ENCODE results near the gene GSG1. TPM values are rescaled to one million over a fixed set of nuclear protein-coding genes. Genes with fewer than 3 reads are reported as not detected.

Gene GSG1
- total RNA-seq, 1 donor, result 0.36 TPM

GRCh38 chr12:13052421-13052820, 51.0 kb downstream of the GSG1 start:
- Histone ChIP-seq H3K9me3 (ENCODE audit: low read depth, low read length) (no peaks in the 10 kb centered on the region), H3K4me2 (ENCODE audit: insufficient read depth, low read length) (no peak overlapping the region), H3K36me3 (ENCODE audit: insufficient read depth, low read length) (no peaks in the 10 kb centered on the region), H3K27ac (ENCODE audit: low read depth, low read length) (no peak overlapping the region), H3K79me2 (ENCODE audit: insufficient read depth, low read length) (peaks cover 3% of the 10 kb centered on the region), H3K27me3 (ENCODE audit: insufficient read depth, low read length) (no peaks in the 10 kb centered on the region), H4K20me1 (ENCODE audit: insufficient read depth, low read length) (no peaks in the 10 kb centered on the region), H3K4me3 (ENCODE audit: insufficient read depth, low read length) (no peak overlapping the region), H2AFZ (ENCODE audit: low read length) (no peak overlapping the region), H3K4me1 (ENCODE audit: insufficient read depth, low read length) (peaks cover 9% of the 10 kb centered on the region)
- DNase-seq (ENCODE audit: insufficient read length, low spot score, missing footprints), result no peak
- TF ChIP-seq, protein P1, sequence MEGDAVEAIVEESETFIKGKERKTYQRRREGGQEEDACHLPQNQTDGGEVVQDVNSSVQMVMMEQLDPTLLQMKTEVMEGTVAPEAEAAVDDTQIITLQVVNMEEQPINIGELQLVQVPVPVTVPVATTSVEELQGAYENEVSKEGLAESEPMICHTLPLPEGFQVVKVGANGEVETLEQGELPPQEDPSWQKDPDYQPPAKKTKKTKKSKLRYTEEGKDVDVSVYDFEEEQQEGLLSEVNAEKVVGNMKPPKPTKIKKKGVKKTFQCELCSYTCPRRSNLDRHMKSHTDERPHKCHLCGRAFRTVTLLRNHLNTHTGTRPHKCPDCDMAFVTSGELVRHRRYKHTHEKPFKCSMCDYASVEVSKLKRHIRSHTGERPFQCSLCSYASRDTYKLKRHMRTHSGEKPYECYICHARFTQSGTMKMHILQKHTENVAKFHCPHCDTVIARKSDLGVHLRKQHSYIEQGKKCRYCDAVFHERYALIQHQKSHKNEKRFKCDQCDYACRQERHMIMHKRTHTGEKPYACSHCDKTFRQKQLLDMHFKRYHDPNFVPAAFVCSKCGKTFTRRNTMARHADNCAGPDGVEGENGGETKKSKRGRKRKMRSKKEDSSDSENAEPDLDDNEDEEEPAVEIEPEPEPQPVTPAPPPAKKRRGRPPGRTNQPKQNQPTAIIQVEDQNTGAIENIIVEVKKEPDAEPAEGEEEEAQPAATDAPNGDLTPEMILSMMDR (IDR thresholded peaks at IDR 0.05; ENCODE audit: extremely low read depth, low read depth, low read length), result no peak

DNA sequence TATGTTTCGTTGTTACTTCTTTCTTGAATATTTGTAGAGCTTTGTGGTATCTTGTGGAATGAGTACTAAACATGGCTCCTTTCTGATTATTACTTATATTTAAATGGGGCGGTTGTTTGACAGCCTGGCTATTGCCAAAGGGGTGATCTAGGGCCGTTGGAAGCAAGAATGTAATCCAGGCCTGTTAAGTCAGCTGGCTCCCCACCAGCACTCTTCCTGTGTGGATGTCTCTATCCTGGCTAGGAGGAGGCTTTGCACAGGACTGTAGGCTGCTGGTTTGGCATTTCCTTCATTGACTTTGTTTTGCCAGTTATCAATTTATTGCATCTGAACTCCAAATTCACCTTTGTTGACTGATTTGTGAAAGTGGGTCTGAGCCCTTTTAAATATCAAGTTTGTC, 53.7 kb downstream of the GSG1 start:
- Histone ChIP-seq H3K27me3 (ENCODE audit: insufficient read depth, low read length) (no peaks in the 10 kb centered on the region), H3K79me2 (ENCODE audit: insufficient read depth, low read length) (peaks cover 7% of the 10 kb centered on the region), H3K4me1 (ENCODE audit: insufficient read depth, low read length) (peaks cover 15% of the 10 kb centered on the region), H3K4me3 (ENCODE audit: insufficient read depth, low read length) (no peak overlapping the region), H3K4me2 (ENCODE audit: insufficient read depth, low read length) (no peak overlapping the region), H2AFZ (ENCODE audit: low read length) (no peak overlapping the region), H3K27ac (ENCODE audit: low read depth, low read length) (no peak overlapping the region), H3K9me3 (ENCODE audit: low read depth, low read length) (no peaks in the 10 kb centered on the region), H4K20me1 (ENCODE audit: insufficient read depth, low read length) (no peaks in the 10 kb centered on the region), H3K36me3 (ENCODE audit: insufficient read depth, low read length) (no peaks in the 10 kb centered on the region)
- DNase-seq (ENCODE audit: insufficient read length, low spot score, missing footprints), result no peak
- TF ChIP-seq, protein P1 (IDR thresholded peaks at IDR 0.05; ENCODE audit: extremely low read depth, low read depth, low read length), result no peak

DNA sequence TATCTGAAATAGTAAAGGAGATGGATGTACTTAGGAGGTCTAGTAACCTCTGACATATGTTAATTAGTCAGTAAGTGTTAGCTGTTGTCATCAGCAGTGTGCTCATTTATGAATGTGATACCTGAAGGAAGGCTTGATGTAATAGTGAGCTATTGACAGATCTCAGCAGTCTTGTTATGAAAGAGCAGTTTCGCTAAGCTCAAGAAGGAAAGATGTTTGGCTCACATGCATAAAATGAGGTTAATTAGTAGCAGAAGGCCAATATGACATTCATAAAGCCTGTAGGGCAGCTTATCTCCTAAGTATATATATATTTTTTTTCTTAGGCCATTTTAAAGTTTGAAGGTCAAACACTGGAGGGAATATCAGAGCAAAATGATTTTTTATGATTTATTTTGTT, 56.5 kb downstream of the GSG1 start:
- Histone ChIP-seq H3K4me1 (ENCODE audit: insufficient read depth, low read length) (peaks cover 24% of the 10 kb centered on the region), H3K9me3 (ENCODE audit: low read depth, low read length) (no peaks in the 10 kb centered on the region), H3K27me3 (ENCODE audit: insufficient read depth, low read length) (no peaks in the 10 kb centered on the region), H3K4me3 (ENCODE audit: insufficient read depth, low read length) (no peak overlapping the region), H4K20me1 (ENCODE audit: insufficient read depth, low read length) (no peaks in the 10 kb centered on the region), H2AFZ (ENCODE audit: low read length) (no peak overlapping the region), H3K27ac (ENCODE audit: low read depth, low read length) (no peak overlapping the region), H3K79me2 (ENCODE audit: insufficient read depth, low read length) (peaks cover 8% of the 10 kb centered on the region), H3K36me3 (ENCODE audit: insufficient read depth, low read length) (no peaks in the 10 kb centered on the region), H3K4me2 (ENCODE audit: insufficient read depth, low read length) (no peak overlapping the region)
- DNase-seq (ENCODE audit: insufficient read length, low spot score, missing footprints), result no peak
- TF ChIP-seq, protein P1 (IDR thresholded peaks at IDR 0.05; ENCODE audit: extremely low read depth, low read depth, low read length), result no peak

DNA sequence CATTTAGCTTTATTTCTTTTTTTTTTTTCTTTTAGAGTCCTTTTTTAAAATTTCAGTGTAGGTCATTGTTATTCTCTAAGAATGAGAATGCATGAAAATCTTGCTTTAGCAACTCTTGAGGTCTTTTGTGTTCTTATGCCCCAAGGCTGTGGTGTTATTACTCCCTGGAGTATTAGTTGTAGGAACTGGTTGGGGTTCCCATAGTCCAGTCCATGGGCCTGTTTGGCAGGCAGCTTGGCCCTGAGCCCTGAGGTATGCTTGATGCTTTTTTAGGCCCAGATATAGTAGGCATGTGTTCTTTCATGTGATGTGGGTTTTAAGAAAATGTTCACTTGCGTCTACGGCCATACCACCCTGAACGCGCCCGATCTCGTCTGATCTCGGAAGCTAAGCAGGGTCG, 57.7 kb downstream of the GSG1 start:
- H3K36me3 ChIP-seq (ENCODE audit: insufficient read depth, low read length), result no peaks in the 10 kb centered on the region
- H2AFZ ChIP-seq (ENCODE audit: low read length), result no peak overlapping the region
- no peak overlapping the region for H3K4me2 ChIP-seq (ENCODE audit: insufficient read depth, low read length)
- no peaks in the 10 kb centered on the region for H3K9me3 ChIP-seq (ENCODE audit: low read depth, low read length)
- H3K4me3 ChIP-seq (ENCODE audit: insufficient read depth, low read length), result no peak overlapping the region
- H4K20me1 ChIP-seq (ENCODE audit: insufficient read depth, low read length), result no peaks in the 10 kb centered on the region
- no peak overlapping the region for H3K27ac ChIP-seq (ENCODE audit: low read depth, low read length)
- H3K4me1 ChIP-seq (ENCODE audit: insufficient read depth, low read length), result peaks cover 24% of the 10 kb centered on the region
- DNase-seq (ENCODE audit: insufficient read length, low spot score, missing footprints), result no peak
- H3K27me3 ChIP-seq (ENCODE audit: insufficient read depth, low read length), result no peaks in the 10 kb centered on the region
- TF ChIP-seq, protein P1 (IDR thresholded peaks at IDR 0.05; ENCODE audit: extremely low read depth, low read depth, low read length), result no peak
- peaks cover 5% of the 10 kb centered on the region for H3K79me2 ChIP-seq (ENCODE audit: insufficient read depth, low read length)

Data from osteoblast (primary cell).